Mesendoderm (in vitro differentiated cells): ENCODE results near the gene CGB2.

Experiments used
- DNase-seq: peaks from one replicate; pipeline ENCODE4 v3.0.0; 2013
- H2AK5ac ChIP-seq: 2 replicates; pipeline ENCODE4 v1.6.1; 2013; ENCODE audit warnings: low read length, inconsistent platforms
- H2BK120ac ChIP-seq: 2 replicates; pipeline ENCODE4 v1.6.1; 2013; ENCODE audit warnings: low read depth, mild to moderate bottlenecking, low read length, moderate library complexity, mixed read lengths
- H2BK15ac ChIP-seq: replicated peaks from 2 replicates; pipeline ENCODE4 v1.6.1; 2013; ENCODE audit warnings: low read depth, mild to moderate bottlenecking, moderate library complexity
- H2BK5ac ChIP-seq: 2 replicates; pipeline ENCODE4 v1.6.1; 2013; ENCODE audit warnings: low read length, inconsistent platforms
- H3K18ac ChIP-seq: 2 replicates; pipeline ENCODE4 v1.6.1; 2013; ENCODE audit warnings: mild to moderate bottlenecking, low read length, mixed read lengths
- H3K23ac ChIP-seq: one replicate; pipeline ENCODE4 v1.6.1; 2013; ENCODE audit warnings: low read length
- H3K27ac ChIP-seq: 2 replicates; pipeline ENCODE4 v1.5.1; 2013; ENCODE audit warnings: low read depth, mild to moderate bottlenecking, inconsistent platforms, low read length, moderate library complexity
- H3K27me3 ChIP-seq: 2 replicates; pipeline ENCODE4 v1.6.1; 2013; ENCODE audit warnings: low read length, control low read depth, mild to moderate bottlenecking, inconsistent platforms; ENCODE audit not compliant: insufficient read depth, poor library complexity
- H3K36me3 ChIP-seq: 2 replicates; pipeline ENCODE4 v1.6.1; 2013; ENCODE audit warnings: low read length, inconsistent platforms; ENCODE audit not compliant: control insufficient read depth, insufficient read depth
- H3K4ac ChIP-seq: one replicate; pipeline ENCODE4 v1.6.1; 2013; ENCODE audit warnings: low read depth, mild to moderate bottlenecking, low read length, moderate library complexity
- H3K4me1 ChIP-seq: 2 replicates; pipeline ENCODE4 v1.6.1; 2013; ENCODE audit warnings: low read depth, low read length, inconsistent platforms; ENCODE audit not compliant: control insufficient read depth
- H3K4me2 ChIP-seq: 2 replicates; pipeline ENCODE4 v1.6.1; 2013; ENCODE audit warnings: low read length
- H3K4me3 ChIP-seq: 2 replicates; pipeline ENCODE4 v1.5.1; 2013; ENCODE audit warnings: mild to moderate bottlenecking, low read length
- H3K56ac ChIP-seq: one replicate; pipeline ENCODE4 v1.6.1; 2013; ENCODE audit warnings: low read length
- H3K79me1 ChIP-seq: 2 replicates; pipeline ENCODE4 v1.6.1; 2013; ENCODE audit warnings: low read length, inconsistent platforms
- H3K79me2 ChIP-seq: 2 replicates; pipeline ENCODE4 v1.6.1; 2013; ENCODE audit warnings: mild to moderate bottlenecking, low read length; ENCODE audit not compliant: control insufficient read depth, insufficient read depth
- H3K9ac ChIP-seq: 2 replicates; pipeline ENCODE4 v1.6.1; 2013; ENCODE audit warnings: low read length, inconsistent platforms
- H4K5ac ChIP-seq: one replicate; pipeline ENCODE4 v1.6.1; 2013; ENCODE audit warnings: low read length
- H4K8ac ChIP-seq: one replicate; pipeline ENCODE4 v1.6.1; 2013; ENCODE audit warnings: low read depth, mild to moderate bottlenecking, control low read depth, low read length, moderate library complexity
- WGBS: extraction: QIAGEN DNeasy Blood & Tissue Kit; methylation state at CpG from one replicate; pipeline ENCODE4 v1.1.7; 2013; ENCODE audit warnings: low lambda C conversion rate, missing lambda C conversion rate; ENCODE audit not compliant: insufficient coverage; ENCODE audit errors: extremely low coverage; 5-methylcytosine and 5-hydroxymethylcytosine counted together

The CGB2 gene

DNA sequence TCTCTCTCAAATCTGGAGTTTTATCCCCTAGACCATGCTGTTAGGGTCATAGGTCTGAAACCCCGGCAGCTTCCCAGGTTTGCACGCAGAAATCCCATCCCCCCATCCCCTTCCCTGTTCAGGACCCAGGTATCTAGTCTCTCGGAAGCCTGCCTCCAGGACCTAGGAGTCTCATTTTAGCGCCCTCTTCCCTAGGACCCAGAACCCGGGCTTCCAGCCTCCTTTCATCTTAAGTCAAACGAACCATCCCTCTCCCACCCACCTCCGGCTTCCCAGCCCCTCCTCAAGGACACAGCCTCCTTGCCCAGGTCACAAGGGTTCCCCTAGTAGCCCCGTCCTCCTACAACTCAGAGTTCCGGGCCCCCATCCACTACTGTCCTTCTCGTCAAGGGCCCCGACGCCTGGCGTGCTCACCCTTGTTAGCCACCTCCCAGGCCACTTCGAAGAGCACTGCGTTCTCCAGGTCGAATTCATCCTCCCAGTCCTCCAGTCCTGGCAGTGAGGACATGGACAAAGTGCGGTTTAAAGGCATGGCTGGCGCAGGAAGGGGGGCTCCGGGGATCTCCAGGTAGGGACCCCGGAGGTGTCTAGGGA, 39.0 kb upstream of the CGB2 start:
- Histone ChIP-seq H2BK5ac (no peak overlapping the region), H3K56ac (peak overlapping the region; percentile 65), H3K4ac (no peak overlapping the region), H3K27me3 (no peaks in the 10 kb centered on the region), H3K4me3 (peak overlapping the region; percentile 32), H4K5ac (no peak overlapping the region), H2AK5ac (no peak overlapping the region), H4K8ac (no peak overlapping the region), H3K23ac (no peak overlapping the region), H2BK15ac (no peak overlapping the region), H3K4me2 (peak overlapping the region; percentile 7), H3K36me3 (no peaks in the 10 kb centered on the region), H3K79me2 (peaks cover 22% of the 10 kb centered on the region), H3K79me1 (peaks cover 22% of the 10 kb centered on the region), H3K18ac (peak overlapping the region; percentile 3), H3K27ac (peak overlapping the region; percentile 55), H3K9ac (peak overlapping the region; percentile 68), H2BK120ac (no peak overlapping the region), H3K4me1 (no peaks in the 10 kb centered on the region)
- WGBS: no CpG with 5 or more reads among the region's 20 CpGs
- DNase-seq: no peak

- Histone ChIP-seq H3K56ac (peak within 1 kb of the TSS; percentile 95), H3K9ac (peak within 1 kb of the TSS; percentile 89), H3K36me3 (no peaks in the 10 kb centered on the region), H3K4me2 (peak within 1 kb of the TSS; percentile 78), H3K4me3 (peak within 1 kb of the TSS; percentile 97), H3K4me1 (no peaks in the 10 kb centered on the region), H3K79me2 (peaks cover 22% of the 10 kb centered on the region), H2BK15ac (no peak within 1 kb of the TSS), H2BK5ac (peak within 1 kb of the TSS; percentile 51), H2AK5ac (peak within 1 kb of the TSS; percentile 76), H3K4ac (peak within 1 kb of the TSS; percentile 60), H3K27ac (peak within 1 kb of the TSS; percentile 86), H2BK120ac (no peak within 1 kb of the TSS), H3K27me3 (no peaks in the 10 kb centered on the region), H3K18ac (peak within 1 kb of the TSS; percentile 3), H3K79me1 (peaks cover 23% of the 10 kb centered on the region), H3K23ac (no peak within 1 kb of the TSS), H4K8ac (no peak within 1 kb of the TSS), H4K5ac (no peak within 1 kb of the TSS)
- peak; percentile 100 for DNase-seq
- no CpG with 5 or more reads among the region's 56 CpGs for WGBS
These were observed 38.3 kb upstream of the CGB2 start, which contains the start of the genes GYS1 and RUVBL2 for GRCh38 chr19:48993175-48994034. GYS1 (minus strand) TSS chr19:48993309; CDS start chr19:48993112, 197 bp downstream. RUVBL2 (plus strand) TSS chr19:48993887; CDS start chr19:48993912, 25 bp downstream.

- H3K4me3 ChIP-seq: peak overlapping the region; percentile 97
- peak overlapping the region; percentile 78 for H3K4me2 ChIP-seq
- DNase-seq: no peak
- H3K23ac ChIP-seq: no peak overlapping the region
- peak overlapping the region; percentile 76 for H2AK5ac ChIP-seq
- peak overlapping the region; percentile 89 for H3K9ac ChIP-seq
- no peak overlapping the region for H4K5ac ChIP-seq
- no peak overlapping the region for H3K27ac ChIP-seq
- H2BK120ac ChIP-seq: no peak overlapping the region
- no peaks in the 10 kb centered on the region for H3K27me3 ChIP-seq
- peak overlapping the region; percentile 95 for H3K56ac ChIP-seq
- H3K36me3 ChIP-seq: no peaks in the 10 kb centered on the region
- H3K4me1 ChIP-seq: no peaks in the 10 kb centered on the region
- WGBS: no CpG with 5 or more reads among the region's 13 CpGs
- no peak overlapping the region for H3K18ac ChIP-seq
- H3K79me2 ChIP-seq: peaks cover 22% of the 10 kb centered on the region
- no peak overlapping the region for H2BK15ac ChIP-seq
- H3K79me1 ChIP-seq: peaks cover 23% of the 10 kb centered on the region
- no peak overlapping the region for H4K8ac ChIP-seq
- H2BK5ac ChIP-seq: no peak overlapping the region
- H3K4ac ChIP-seq: peak overlapping the region; percentile 60
These were observed 37.7 kb upstream of the CGB2 start for GRCh38 chr19:48994035-48994386.

- Histone ChIP-seq H3K4me1 (no peaks in the 10 kb centered on the region), H3K9ac (no peak overlapping the region), H3K79me1 (peaks cover 16% of the 10 kb centered on the region), H3K27me3 (no peaks in the 10 kb centered on the region), H3K23ac (no peak overlapping the region), H3K4me3 (no peak overlapping the region), H3K79me2 (peaks cover 18% of the 10 kb centered on the region), H3K36me3 (no peaks in the 10 kb centered on the region), H3K27ac (no peak overlapping the region), H2AK5ac (no peak overlapping the region), H2BK120ac (no peak overlapping the region), H3K18ac (no peak overlapping the region), H4K5ac (no peak overlapping the region), H2BK5ac (no peak overlapping the region), H2BK15ac (no peak overlapping the region), H3K56ac (no peak overlapping the region), H4K8ac (no peak overlapping the region), H3K4ac (no peak overlapping the region), H3K4me2 (no peak overlapping the region)
- DNase-seq: peak; percentile 86
- no CpG with 5 or more reads among the region's 5 CpGs for WGBS
These were observed 33.7 kb upstream of the CGB2 start for GRCh38 chr19:48997972-48998371.

DNA sequence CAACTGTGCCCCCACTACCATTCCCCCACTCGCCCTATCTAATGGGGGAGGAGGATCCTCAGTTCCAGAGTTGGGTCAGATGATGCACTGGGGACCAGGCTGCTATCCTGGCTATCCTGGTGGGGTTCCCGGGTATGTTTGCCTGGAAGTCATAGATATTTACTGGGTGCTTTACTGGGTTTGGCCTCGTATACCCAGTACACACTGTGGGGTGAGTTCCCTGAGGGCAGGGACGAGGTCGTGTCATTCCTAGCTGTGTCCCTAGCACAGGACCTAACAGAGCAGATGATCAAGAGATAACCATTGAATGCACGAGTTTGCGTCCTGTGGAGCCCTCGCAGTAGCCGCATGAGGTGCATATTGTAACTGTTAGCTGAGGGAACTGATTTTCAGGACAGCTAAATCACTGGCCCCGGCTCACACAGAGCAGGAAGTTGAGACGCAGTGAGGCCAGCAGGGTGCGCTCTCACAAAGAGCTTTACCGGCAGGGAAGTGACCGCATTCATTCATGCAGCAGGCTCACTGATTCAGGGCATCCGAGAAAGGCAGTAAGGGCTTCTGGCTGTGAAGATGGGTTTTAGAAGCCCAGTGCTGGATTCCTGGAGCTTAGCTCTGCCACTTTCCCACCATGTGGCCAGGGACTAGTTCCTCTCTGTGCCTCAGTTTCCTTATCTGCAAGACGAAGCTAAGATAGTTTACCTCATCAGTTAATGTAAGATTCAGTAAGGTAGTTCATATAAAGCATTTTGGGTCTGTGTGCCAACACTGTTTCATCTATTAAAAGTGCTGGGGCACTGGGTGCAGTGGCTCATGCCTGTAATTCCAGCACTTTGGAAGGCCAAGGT, 32.0 kb upstream of the CGB2 start:
- H2AK5ac ChIP-seq: no peak overlapping the region
- no peak overlapping the region for H4K5ac ChIP-seq
- H3K56ac ChIP-seq: peak overlapping the region; percentile 12
- DNase-seq: peak; percentile 91
- H3K18ac ChIP-seq: no peak overlapping the region
- H3K4me2 ChIP-seq: no peak overlapping the region
- H3K4me3 ChIP-seq: no peak overlapping the region
- H3K27me3 ChIP-seq: no peaks in the 10 kb centered on the region
- no peaks in the 10 kb centered on the region for H3K4me1 ChIP-seq
- H3K79me2 ChIP-seq: peaks cover 9% of the 10 kb centered on the region
- H3K23ac ChIP-seq: no peak overlapping the region
- H3K4ac ChIP-seq: no peak overlapping the region
- no peak overlapping the region for H3K27ac ChIP-seq
- peaks cover 11% of the 10 kb centered on the region for H3K79me1 ChIP-seq
- H3K9ac ChIP-seq: peak overlapping the region; percentile 4
- no peak overlapping the region for H2BK5ac ChIP-seq
- WGBS: no CpG with 5 or more reads among the region's 16 CpGs
- H3K36me3 ChIP-seq: peaks cover 4% of the 10 kb centered on the region
- no peak overlapping the region for H2BK120ac ChIP-seq
- H4K8ac ChIP-seq: no peak overlapping the region
- no peak overlapping the region for H2BK15ac ChIP-seq
